Esophagus squamous epithelium (tissue), 4 donors: Measurements from ENCODE around the gene C6orf163.

Source experiments
- CTCF ChIP-seq, 6 experiments: fragments of 450-650 bp in 4 of 6; fragments of 200-600 bp in 2 of 6; sonication (generic) in 2 of 6; IDR thresholded peaks; one replicate each; pipeline ENCODE4 v1.5.1; 2016 to 2019; ENCODE audit warnings: antibody characterized with exemption in 6 of 6, mild to moderate bottlenecking in 4 of 6, moderate library complexity in 4 of 6
- POLR2A ChIP-seq, 4 donors: fragments of 450-650 bp; IDR thresholded peaks; one replicate each; pipeline ENCODE4 v1.6.1; 2017; ENCODE audit warnings: antibody characterized with exemption in 4 of 4, mild to moderate bottlenecking in 4 of 4, moderate library complexity in 3 of 4

GRCh38 chr6:87366899-87367298 lies 22.3 kb downstream of the C6orf163 start:
- TF ChIP-seq POLR2A (IDR thresholded peaks at IDR 0.05) (no peak), CTCF (IDR thresholded peaks at IDR 0.05) (no peak)
